ENCODE results near the gene RAB18.

- TF ChIP-seq CTCF (IDR thresholded peaks at IDR 0.05; ENCODE audit: low read depth, low read length, poor library complexity, severe bottlenecking) (no peak), EZH2phosphoT487 (IDR thresholded peaks at IDR 0.05; ENCODE audit: borderline replicate concordance, low read length) (no peak)
These were observed 13.3 kb upstream of the RAB18 start for GRCh38 chr10:27490807-27491206.
